Upper lobe of left lung (tissue), 6 donors: Measurements from ENCODE around the gene FGGY. TPM values are rescaled to one million over a fixed set of nuclear protein-coding genes. Genes with fewer than 3 reads are reported as not detected.

Experiments used
- ATAC-seq, 2 donors: fragments of 200-7000 bp; cut with Tn5 transposase; one replicate each; pipeline ENCODE4 v1.9.1; 2022; ENCODE audit warnings: mild to moderate bottlenecking in 2 of 2, moderate library complexity in 2 of 2; ENCODE audit not compliant: low FRiP score in 2 of 2
- DNase-seq, 2 donors: peaks; one replicate each; pipeline ENCODE4 v3.0.0-alpha.2; 2019 to 2020
- H3K27ac ChIP-seq, 4 donors: fragments of 200-600 bp; sonication (generic); one replicate each; pipeline ENCODE4 v1.5.1; 2016 to 2019
- H3K27me3 ChIP-seq, 4 donors: fragments of 200-600 bp; sonication (generic); one replicate each; pipeline ENCODE4 v1.5.1; 2017 to 2019
- H3K36me3 ChIP-seq, 4 donors: fragments of 200-600 bp; sonication (generic); one replicate each; pipeline ENCODE4 v1.5.1; 2016 to 2019
- H3K4me1 ChIP-seq, 4 donors: fragments of 200-600 bp; sonication (generic); one replicate each; pipeline ENCODE4 v1.5.1; 2018 to 2019
- H3K4me3 ChIP-seq, 4 donors: fragments of 200-600 bp; sonication (generic); one replicate each; pipeline ENCODE4 v1.5.1; 2017 to 2019; ENCODE audit warnings: mild to moderate bottlenecking in 2 of 4, moderate library complexity in 1 of 4
- H3K9me3 ChIP-seq, 4 donors: fragments of 200-600 bp; sonication (generic); one replicate each; pipeline ENCODE4 v1.5.1; 2018 to 2019
- EP300 ChIP-seq, 4 donors: sonication (generic); formaldehyde crosslinking; IDR thresholded peaks; one replicate each; pipeline ENCODE4 v1.5.1; 2017; ENCODE audit warnings: antibody characterized with exemption in 4 of 4, control low read depth in 2 of 4
- POLR2A ChIP-seq, 4 donors: fragments of 450-650 bp; IDR thresholded peaks; one replicate each; pipeline ENCODE4 v1.5.1; 2016 to 2017; ENCODE audit warnings: antibody characterized with exemption in 4 of 4, mild to moderate bottlenecking in 2 of 4
- POLR2AphosphoS5 ChIP-seq, 2 donors: sonication (generic); formaldehyde crosslinking; IDR thresholded peaks; one replicate each; pipeline ENCODE4 v1.5.1; 2017; ENCODE audit warnings: antibody characterized with exemption in 2 of 2
- WGBS, 2 donors: methylation state at CpG; one replicate each; pipeline ENCODE4 v1.1.5; 2017 to 2018; 5-methylcytosine and 5-hydroxymethylcytosine counted together
- total RNA-seq, 6 donors: library from RNA; depleted of rRNA in 4 of 6; stranded (reverse); fragments of >200 nt in 4 of 6; gene quantifications; one replicate each; pipeline versions ENCODE4 v1.1.0 to v1.2.1, GENCODE V29; 2016 to 2021
- TF ChIP-seq, protein P1 (sequence below), 6 experiments: fragments of 450-650 bp in 4 of 6; fragments of 200-600 bp in 2 of 6; sonication (generic) in 2 of 6; IDR thresholded peaks; one replicate each; pipeline ENCODE4 v1.5.1; 2016 to 2019; ENCODE audit warnings: antibody characterized with exemption in 6 of 6
- donor health status: DM: no; HTN: no; CAD: no; lungs with moderate emphysema.
- donor health status: DM: no; HTN: yes; CAD: no; lungs with severe emphysema.

FGGY gene
- total RNA-seq, 6 donors from 2014 or later: 11.8 to 51.3 (median 22.6) TPM

DNA sequence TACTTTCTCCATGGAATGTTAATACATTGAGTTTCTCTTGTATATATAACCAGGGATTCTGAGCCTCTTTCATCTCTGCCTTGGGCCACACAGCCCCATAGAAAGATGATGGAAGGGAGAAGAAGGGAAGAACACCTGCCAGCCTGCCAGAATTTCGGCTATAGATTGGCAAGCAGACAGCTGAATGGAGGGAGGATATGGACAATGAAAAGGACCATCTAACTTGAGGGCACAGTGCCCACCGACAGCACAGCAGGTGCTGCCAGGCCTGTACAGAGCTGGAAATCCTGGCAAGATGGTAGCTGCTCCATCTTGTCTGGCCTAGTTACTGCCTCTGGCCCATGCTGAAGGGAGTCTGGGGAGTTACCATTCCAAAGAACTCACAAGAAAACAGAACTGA lies 244.3 kb downstream of the FGGY start:
- ATAC-seq (no peak), DNase-seq (no peak)
- Histone ChIP-seq H3K27ac (no peak overlapping the region), H3K4me1 (peaks cover 0 to 8% (median 0%) of the 10 kb centered on the region in 4 donors), H3K27me3 (no peaks in the 10 kb centered on the region), H3K4me3 (no peak overlapping the region), H3K36me3 (no peaks in the 10 kb centered on the region), H3K9me3 (no peaks in the 10 kb centered on the region)
- TF ChIP-seq EP300 (IDR thresholded peaks at IDR 0.05) (no peak), POLR2AphosphoS5 (IDR thresholded peaks at IDR 0.05) (no peak), POLR2A (IDR thresholded peaks at IDR 0.05) (no peak)
- TF ChIP-seq, protein P1, sequence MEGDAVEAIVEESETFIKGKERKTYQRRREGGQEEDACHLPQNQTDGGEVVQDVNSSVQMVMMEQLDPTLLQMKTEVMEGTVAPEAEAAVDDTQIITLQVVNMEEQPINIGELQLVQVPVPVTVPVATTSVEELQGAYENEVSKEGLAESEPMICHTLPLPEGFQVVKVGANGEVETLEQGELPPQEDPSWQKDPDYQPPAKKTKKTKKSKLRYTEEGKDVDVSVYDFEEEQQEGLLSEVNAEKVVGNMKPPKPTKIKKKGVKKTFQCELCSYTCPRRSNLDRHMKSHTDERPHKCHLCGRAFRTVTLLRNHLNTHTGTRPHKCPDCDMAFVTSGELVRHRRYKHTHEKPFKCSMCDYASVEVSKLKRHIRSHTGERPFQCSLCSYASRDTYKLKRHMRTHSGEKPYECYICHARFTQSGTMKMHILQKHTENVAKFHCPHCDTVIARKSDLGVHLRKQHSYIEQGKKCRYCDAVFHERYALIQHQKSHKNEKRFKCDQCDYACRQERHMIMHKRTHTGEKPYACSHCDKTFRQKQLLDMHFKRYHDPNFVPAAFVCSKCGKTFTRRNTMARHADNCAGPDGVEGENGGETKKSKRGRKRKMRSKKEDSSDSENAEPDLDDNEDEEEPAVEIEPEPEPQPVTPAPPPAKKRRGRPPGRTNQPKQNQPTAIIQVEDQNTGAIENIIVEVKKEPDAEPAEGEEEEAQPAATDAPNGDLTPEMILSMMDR (IDR thresholded peaks at IDR 0.05): no peak
- WGBS, 2 donors: 83 to 95% methylated on average over 2 of the region's 2 CpGs

DNA sequence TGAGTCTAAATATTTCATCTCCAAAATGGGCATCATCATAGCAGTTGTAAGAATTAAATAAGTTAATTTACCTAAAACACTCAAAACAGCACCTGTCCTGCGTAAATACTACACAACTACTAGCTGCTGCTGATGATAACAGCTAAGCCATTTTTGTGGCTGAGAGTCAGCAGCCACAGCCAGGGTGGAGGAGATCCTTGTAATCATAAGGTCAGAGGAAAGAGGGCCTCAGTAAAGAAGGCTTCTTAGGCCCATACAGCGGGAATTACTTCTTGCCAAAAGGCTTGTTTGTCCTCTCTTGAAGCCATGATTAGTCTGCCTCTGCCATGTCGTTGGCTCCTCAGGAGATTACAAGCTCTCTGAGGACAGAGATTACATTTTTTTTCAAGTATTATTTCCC lies 245.0 kb downstream of the FGGY start:
- Histone ChIP-seq H3K36me3 (no peaks in the 10 kb centered on the region), H3K27me3 (no peaks in the 10 kb centered on the region), H3K4me1 (peaks cover 0 to 8% (median 0%) of the 10 kb centered on the region in 4 donors), H3K27ac (no peak overlapping the region), H3K9me3 (no peaks in the 10 kb centered on the region), H3K4me3 (no peak overlapping the region)
- 72 to 74% methylated on average over 3 of the region's 3 CpGs for WGBS, 2 donors
- DNase-seq (no peak), ATAC-seq (no peak)
- TF ChIP-seq POLR2AphosphoS5 (IDR thresholded peaks at IDR 0.05): no peak
- no peak for TF ChIP-seq EP300 (IDR thresholded peaks at IDR 0.05)
- TF ChIP-seq, protein P1 (IDR thresholded peaks at IDR 0.05): no peak
- no peak for TF ChIP-seq POLR2A (IDR thresholded peaks at IDR 0.05)

DNA sequence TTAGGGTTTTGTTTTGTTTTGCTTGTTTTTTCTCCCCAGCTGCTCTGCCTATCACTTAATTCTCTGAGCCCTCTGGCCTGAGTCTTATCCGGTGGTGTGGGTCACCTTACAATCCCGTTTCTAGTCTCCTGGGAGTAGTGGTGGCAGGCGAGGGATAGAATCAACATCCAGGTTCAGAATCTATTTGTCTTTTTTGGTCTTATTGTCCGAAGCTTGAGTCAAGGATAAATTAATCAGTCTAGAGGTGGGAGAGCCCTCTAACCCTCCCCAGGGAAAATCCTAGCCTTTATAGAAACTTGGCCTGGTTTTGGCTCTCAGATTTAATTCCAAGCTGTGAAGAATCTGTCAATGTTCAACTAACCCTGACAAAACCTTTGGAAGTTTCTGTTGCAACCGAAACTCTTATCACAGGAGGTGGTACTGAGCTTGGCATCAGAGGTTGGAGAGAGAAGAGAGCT lies 246.3 kb downstream of the FGGY start:
- Histone ChIP-seq H3K9me3 (no peaks in the 10 kb centered on the region), H3K4me1 (peaks cover 0 to 8% (median 0%) of the 10 kb centered on the region in 4 donors), H3K36me3 (no peaks in the 10 kb centered on the region), H3K4me3 (no peak overlapping the region), H3K27ac (no peak overlapping the region), H3K27me3 (no peaks in the 10 kb centered on the region)
- no peak for ATAC-seq
- 68 to 76% methylated on average over 5 of the region's 5 CpGs for WGBS, 2 donors
- TF ChIP-seq EP300 (IDR thresholded peaks at IDR 0.05) (no peak), POLR2A (IDR thresholded peaks at IDR 0.05) (no peak), POLR2AphosphoS5 (IDR thresholded peaks at IDR 0.05) (no peak)
- TF ChIP-seq, protein P1 (IDR thresholded peaks at IDR 0.05): no peak
- DNase-seq: no peak

DNA sequence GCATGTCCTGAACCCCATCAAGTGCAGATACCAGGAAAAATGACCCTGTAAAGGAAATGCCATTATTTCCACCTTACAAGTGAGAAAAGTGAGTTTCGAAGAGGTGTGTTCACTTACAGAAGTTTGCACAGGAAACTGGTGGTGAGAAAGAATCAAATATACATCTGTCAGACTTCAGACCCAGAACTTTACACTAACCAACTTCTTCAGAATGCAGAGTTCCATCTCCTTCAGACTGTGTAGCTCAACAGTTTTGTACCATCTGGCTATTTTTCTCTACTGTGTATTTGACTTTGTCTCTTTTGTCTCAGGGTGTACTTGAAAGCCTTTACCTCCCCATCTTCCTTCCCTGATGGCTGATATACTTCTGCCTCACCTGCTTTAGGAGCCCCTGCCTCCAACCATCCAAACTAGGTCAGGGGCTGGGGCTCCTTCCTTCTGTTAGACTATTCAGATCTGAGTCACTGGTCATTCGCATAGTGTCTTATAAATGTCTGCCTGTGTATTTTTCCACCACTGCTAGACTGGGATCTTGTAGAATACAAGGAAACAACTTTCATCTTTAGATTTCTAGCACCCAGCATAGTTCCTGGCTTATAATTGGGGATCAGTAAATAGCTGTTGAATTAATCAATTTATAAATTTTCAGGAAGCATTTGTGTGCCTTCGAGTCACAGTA lies 247.9 kb downstream of the FGGY start:
- no peak for ATAC-seq
- WGBS, 2 donors: 86 to 92% methylated on average over 3 of the region's 3 CpGs
- no peak overlapping the region for H3K27ac ChIP-seq
- TF ChIP-seq EP300 (IDR thresholded peaks at IDR 0.05): no peak
- no peak overlapping the region for H3K4me3 ChIP-seq
- H3K36me3 ChIP-seq: no peaks in the 10 kb centered on the region
- no peak for DNase-seq
- H3K9me3 ChIP-seq: no peaks in the 10 kb centered on the region
- peaks cover 0 to 8% (median 0%) of the 10 kb centered on the region in 4 donors for H3K4me1 ChIP-seq
- H3K27me3 ChIP-seq: no peaks in the 10 kb centered on the region

DNA sequence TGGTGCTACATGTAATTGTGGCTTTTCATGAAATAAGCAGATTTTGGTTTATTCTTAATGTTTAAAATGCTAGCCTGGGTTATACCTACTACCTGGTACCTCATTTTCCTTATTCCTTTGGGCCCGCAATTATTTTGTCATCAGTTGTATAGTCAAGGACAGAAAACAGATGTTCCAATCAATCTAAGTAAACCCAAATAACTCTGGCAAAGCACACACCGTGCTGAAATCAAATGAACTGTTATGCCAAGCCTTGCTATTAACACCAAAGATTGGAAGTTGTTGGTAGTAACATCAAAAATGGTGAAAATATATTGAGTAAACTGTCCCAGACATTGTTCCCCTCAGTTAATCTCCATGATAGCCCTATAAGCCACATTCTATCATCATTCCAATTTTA lies 248.9 kb downstream of the FGGY start:
- 90 to 91% methylated on average over 2 of the region's 2 CpGs for WGBS, 2 donors
- DNase-seq: no peak
- no peak for TF ChIP-seq POLR2AphosphoS5 (IDR thresholded peaks at IDR 0.05)
- TF ChIP-seq, protein P1 (IDR thresholded peaks at IDR 0.05): no peak
- TF ChIP-seq POLR2A (IDR thresholded peaks at IDR 0.05): no peak
- no peak for TF ChIP-seq EP300 (IDR thresholded peaks at IDR 0.05)
- ATAC-seq: no peak
- H3K27ac ChIP-seq: no peak overlapping the region
- no peaks in the 10 kb centered on the region for H3K27me3 ChIP-seq
- no peaks in the 10 kb centered on the region for H3K9me3 ChIP-seq
- H3K4me3 ChIP-seq: no peak overlapping the region
- H3K36me3 ChIP-seq: no peaks in the 10 kb centered on the region
- H3K4me1 ChIP-seq: peaks cover 0 to 13% (median 5%) of the 10 kb centered on the region in 4 donors
